ENCODE data around the gene MED8. TPM values are rescaled to one million over a fixed set of nuclear protein-coding genes. Genes with fewer than 3 reads are reported as not detected.

MED8 gene
- total and polyA plus RNA-seq, 9 of the 15 experiments (the other 6 are each of a cell fraction or from before 2014, with no cell fraction given), result 23.0 to 120 (median 56.4) TPM

- Histone ChIP-seq H3K9me1 (ENCODE audit: control insufficient read depth, insufficient read depth, low read length) (no peaks in the 10 kb centered on the region), H3K4me1 (replicated peaks in 1 of 2; ENCODE audit: control insufficient read depth in 2 of 2, insufficient read depth in 2 of 2, low read length in 2 of 2) (peaks cover 0 to 13% of the 10 kb centered on the region in 2 experiments; a peak in 3 of 5 replicates), H3K36me3 (ENCODE audit: control insufficient read depth, insufficient read depth, low read length) (no peaks in the 10 kb centered on the region), H2AFZ (ENCODE audit: low read depth, low read length) (no peak overlapping the region), H3K4me2 (ENCODE audit: insufficient read depth, low read length) (no peak overlapping the region), H3K27me3 (ENCODE audit: control insufficient read depth in 2 of 2, insufficient read depth in 2 of 2, low read length in 2 of 2) (no peaks in the 10 kb centered on the region), H3K27ac (ENCODE audit: extremely low read depth, low read depth, low read length) (no peak overlapping the region), H3K4me3 (no peak overlapping the region), H4K20me1 (replicated peaks; ENCODE audit: control insufficient read depth, insufficient read depth, low read length) (no peaks in the 10 kb centered on the region), H3K79me2 (ENCODE audit: control insufficient read depth, insufficient read depth, low read length) (no peaks in the 10 kb centered on the region), H3K9me3 (replicated peaks; ENCODE audit: control insufficient read depth, insufficient read depth, low read depth, low read length) (no peaks in the 10 kb centered on the region), H3K9ac (ENCODE audit: insufficient read depth in 1 of 2, low read depth in 2 of 2, low read length in 2 of 2) (peak overlapping the region in 1 of 2 experiments; percentile 46; a peak in 2 of 4 replicates)
- no peak for FAIRE-seq
- TF ChIP-seq, protein P1, sequence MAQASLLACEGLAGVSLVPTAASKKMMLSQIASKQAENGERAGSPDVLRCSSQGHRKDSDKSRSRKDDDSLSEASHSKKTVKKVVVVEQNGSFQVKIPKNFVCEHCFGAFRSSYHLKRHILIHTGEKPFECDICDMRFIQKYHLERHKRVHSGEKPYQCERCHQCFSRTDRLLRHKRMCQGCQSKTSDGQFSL (CRISPR knock-in tag; IDR thresholded peaks at IDR 0.05), result 0 out of 2 replicates have a peak, but pooled peaks have one; percentile 19
- TF ChIP-seq, protein P1 (tag; IDR thresholded peaks at IDR 0.05), result no peak
- TF ChIP-seq, protein P2, sequence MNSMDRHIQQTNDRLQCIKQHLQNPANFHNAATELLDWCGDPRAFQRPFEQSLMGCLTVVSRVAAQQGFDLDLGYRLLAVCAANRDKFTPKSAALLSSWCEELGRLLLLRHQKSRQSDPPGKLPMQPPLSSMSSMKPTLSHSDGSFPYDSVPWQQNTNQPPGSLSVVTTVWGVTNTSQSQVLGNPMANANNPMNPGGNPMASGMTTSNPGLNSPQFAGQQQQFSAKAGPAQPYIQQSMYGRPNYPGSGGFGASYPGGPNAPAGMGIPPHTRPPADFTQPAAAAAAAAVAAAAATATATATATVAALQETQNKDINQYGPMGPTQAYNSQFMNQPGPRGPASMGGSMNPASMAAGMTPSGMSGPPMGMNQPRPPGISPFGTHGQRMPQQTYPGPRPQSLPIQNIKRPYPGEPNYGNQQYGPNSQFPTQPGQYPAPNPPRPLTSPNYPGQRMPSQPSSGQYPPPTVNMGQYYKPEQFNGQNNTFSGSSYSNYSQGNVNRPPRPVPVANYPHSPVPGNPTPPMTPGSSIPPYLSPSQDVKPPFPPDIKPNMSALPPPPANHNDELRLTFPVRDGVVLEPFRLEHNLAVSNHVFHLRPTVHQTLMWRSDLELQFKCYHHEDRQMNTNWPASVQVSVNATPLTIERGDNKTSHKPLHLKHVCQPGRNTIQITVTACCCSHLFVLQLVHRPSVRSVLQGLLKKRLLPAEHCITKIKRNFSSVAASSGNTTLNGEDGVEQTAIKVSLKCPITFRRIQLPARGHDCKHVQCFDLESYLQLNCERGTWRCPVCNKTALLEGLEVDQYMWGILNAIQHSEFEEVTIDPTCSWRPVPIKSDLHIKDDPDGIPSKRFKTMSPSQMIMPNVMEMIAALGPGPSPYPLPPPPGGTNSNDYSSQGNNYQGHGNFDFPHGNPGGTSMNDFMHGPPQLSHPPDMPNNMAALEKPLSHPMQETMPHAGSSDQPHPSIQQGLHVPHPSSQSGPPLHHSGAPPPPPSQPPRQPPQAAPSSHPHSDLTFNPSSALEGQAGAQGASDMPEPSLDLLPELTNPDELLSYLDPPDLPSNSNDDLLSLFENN (IDR thresholded peaks at IDR 0.05; ENCODE audit: low read depth in 2 of 2, low read length in 2 of 2), result no peak
- no peak for DNase-seq (ENCODE audit: extremely low read depth in 1 of 4, low spot score in 3 of 4)
- BruUV-seq (replicated peaks), result no TSS peak
- no peak for ATAC-seq
- ChIA-PET POLR2A (interaction anchor here (0.7 to 1.1 kb wide), 4 partner anchors 10 to 315 kb away, joined by 3 to 5 read pairs (median 4); no protein-coding TSS in a partner anchor), CTCF (ENCODE audit: low intra/inter-chr PET ratio) (no interaction called here)
- intact Hi-C loops (cut with micrococcal nuclease) (no loop called here), in situ Hi-C loops (cut with MboI) (no loop called here)
- WGBS (ENCODE audit: insufficient coverage, low coverage, missing lambda C conversion rate), result 46% methylated on average over 2 of the region's 2 CpGs
Observed at GRCh38 chr1:43352351-43352705, 37.3 kb downstream of the MED8 start.
